GM18517 (cell line): Measurements from ENCODE around the gene MAP3K12.
"Not testable (repeated sequence)": the region's sequence is repeated elsewhere in the genome, so short reads cannot be mapped to it uniquely, and the experiment has no call there.

Experiments
- ATAC-seq: cut with Tn5 transposase; IDR thresholded peaks from one replicate; pipeline ENCODE4 v1.9.1; 2021; ENCODE audit warnings: mild to moderate bottlenecking, moderate library complexity; ENCODE audit not compliant: unreplicated experiment

Gene MAP3K12, protein sequence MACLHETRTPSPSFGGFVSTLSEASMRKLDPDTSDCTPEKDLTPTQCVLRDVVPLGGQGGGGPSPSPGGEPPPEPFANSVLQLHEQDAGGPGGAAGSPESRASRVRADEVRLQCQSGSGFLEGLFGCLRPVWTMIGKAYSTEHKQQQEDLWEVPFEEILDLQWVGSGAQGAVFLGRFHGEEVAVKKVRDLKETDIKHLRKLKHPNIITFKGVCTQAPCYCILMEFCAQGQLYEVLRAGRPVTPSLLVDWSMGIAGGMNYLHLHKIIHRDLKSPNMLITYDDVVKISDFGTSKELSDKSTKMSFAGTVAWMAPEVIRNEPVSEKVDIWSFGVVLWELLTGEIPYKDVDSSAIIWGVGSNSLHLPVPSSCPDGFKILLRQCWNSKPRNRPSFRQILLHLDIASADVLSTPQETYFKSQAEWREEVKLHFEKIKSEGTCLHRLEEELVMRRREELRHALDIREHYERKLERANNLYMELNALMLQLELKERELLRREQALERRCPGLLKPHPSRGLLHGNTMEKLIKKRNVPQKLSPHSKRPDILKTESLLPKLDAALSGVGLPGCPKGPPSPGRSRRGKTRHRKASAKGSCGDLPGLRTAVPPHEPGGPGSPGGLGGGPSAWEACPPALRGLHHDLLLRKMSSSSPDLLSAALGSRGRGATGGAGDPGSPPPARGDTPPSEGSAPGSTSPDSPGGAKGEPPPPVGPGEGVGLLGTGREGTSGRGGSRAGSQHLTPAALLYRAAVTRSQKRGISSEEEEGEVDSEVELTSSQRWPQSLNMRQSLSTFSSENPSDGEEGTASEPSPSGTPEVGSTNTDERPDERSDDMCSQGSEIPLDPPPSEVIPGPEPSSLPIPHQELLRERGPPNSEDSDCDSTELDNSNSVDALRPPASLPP

DNA sequence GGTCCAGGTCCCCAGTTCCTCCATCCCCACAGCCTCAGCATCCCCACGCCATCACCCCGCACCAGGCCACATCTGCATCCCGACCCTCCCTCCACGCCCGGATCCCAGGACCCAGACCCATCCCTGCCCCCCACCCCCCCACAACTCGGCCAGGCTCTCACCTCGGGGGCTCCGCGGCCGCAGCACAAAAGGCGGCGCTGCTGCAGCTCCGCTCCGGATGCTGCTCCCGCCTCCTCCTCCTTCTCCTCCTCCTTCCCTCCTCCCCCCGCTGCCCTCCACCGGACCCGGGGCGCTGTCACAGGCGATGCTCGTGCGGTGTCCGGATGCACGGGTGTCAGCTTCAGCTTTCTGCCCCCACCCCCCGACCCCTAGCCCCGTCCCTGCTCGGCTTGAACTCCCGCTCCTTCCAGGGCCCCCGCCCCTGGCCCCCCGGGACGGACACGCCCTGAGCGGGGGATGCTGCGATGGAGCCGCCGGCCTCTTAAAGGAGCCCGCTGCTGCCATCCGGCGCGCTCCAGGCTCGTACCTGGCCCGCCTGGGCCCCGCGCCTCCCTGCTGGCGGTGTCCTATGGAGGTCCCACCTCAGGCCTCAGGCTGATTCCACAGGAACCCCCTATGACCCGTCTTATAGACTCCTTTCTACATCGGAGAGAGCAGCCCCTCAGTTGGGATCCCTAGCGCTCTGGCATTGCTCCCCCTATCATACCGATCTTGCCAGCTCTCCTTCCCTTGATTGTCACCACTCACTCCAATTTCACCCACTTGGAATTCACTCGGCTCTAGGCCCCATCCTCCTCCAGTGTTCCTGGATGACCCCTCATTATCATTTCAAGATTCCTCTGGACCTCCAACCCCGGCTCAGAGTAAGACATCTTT, at the start of gene MAP3K12:
MAP3K12 (minus strand) TSS at position 193 of the 876 bp plus-strand sequence. CDS start 12,067 bp downstream, outside the sequence.
- ATAC-seq, result no peak

DNA sequence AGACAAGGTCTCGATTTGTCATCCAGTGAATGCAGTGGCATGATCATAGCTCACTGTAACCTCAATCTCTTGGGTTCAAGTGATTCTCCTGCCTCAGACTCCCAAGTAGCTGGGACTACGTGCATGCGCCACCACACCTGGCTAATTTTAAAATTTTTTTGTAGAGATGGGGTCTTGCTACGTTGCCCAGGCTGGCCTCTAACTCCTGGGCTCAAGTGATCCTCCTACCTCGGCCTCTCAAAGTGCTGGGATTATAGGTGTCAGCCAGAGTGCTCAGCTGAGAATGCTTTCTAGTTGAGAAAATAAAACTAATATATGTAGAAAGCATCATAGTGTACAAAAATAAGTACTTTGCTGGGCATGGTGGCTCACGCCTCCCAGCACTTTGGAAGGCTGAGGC, 49.1 kb upstream of the MAP3K12 start:
- ATAC-seq, result not testable (repeated sequence)

- peak; percentile 73 for ATAC-seq
Measured at GRCh38 chr12:53543539-53543938, 44.3 kb upstream of the MAP3K12 start.

GRCh38 chr12:53539526-53539925, 40.3 kb upstream of the MAP3K12 start:
- ATAC-seq, result no peak

DNA sequence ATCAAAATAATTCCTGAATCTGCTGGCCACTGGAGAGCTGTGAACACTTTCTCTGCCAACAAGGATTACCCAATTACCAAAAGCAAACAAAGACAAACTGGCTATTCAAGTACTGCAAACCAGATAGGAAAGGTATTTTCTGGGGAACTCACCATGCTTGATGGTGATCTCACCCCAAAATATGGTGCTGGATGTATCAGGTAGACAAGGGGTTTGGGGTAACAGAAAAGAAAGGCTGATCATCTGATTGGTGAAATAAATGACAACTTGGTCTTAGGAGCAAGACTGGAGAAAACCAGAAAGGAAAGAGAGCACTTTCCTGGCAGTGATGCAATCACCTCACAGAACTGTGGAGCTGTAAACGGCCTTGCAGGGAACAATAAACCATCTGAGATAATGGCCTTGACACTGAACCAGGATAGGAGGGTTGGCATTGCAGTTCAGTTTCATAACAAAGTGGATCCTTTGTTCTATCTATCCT, 39.0 kb upstream of the MAP3K12 start:
- ATAC-seq, result no peak

GRCh38 chr12:53536962-53537361, 37.7 kb upstream of the MAP3K12 start:
- ATAC-seq, result no peak

- no peak for ATAC-seq
Measured at GRCh38 chr12:53533471-53533870, 34.2 kb upstream of the MAP3K12 start.

- no peak for ATAC-seq
Measured at GRCh38 chr12:53532524-53533445, 33.5 kb upstream of the MAP3K12 start.

GRCh38 chr12:53532021-53532420, 32.8 kb upstream of the MAP3K12 start:
- ATAC-seq, result no peak

GRCh38 chr12:53530920-53531319, 31.7 kb upstream of the MAP3K12 start:
- no peak for ATAC-seq

DNA sequence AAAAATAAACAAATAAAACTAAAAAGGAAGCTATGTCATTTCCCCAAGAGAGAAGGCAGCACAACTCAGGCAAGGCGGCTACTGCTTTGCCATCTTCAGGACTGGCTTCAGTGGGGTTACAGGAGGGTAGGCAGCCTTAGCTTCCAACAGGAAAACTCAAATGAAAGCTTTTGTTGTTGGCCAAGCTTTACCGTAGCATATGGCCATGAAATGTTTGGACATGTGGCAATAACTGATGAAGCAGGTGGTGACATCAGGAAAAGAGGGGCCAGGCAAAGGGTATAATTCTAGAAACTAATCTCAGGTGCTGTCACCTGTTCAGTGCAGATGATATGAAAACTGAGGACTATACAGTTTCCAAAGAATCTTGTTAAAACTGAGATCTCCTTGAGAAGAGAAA, 30.8 kb upstream of the MAP3K12 start:
- no peak for ATAC-seq

GRCh38 chr12:53524476-53524875, 25.2 kb upstream of the MAP3K12 start:
- no peak for ATAC-seq

- ATAC-seq, result no peak
Measured at GRCh38 chr12:53523131-53523530, 23.9 kb upstream of the MAP3K12 start.

GRCh38 chr12:53518381-53518780, 19.1 kb upstream of the MAP3K12 start:
- no peak for ATAC-seq

DNA sequence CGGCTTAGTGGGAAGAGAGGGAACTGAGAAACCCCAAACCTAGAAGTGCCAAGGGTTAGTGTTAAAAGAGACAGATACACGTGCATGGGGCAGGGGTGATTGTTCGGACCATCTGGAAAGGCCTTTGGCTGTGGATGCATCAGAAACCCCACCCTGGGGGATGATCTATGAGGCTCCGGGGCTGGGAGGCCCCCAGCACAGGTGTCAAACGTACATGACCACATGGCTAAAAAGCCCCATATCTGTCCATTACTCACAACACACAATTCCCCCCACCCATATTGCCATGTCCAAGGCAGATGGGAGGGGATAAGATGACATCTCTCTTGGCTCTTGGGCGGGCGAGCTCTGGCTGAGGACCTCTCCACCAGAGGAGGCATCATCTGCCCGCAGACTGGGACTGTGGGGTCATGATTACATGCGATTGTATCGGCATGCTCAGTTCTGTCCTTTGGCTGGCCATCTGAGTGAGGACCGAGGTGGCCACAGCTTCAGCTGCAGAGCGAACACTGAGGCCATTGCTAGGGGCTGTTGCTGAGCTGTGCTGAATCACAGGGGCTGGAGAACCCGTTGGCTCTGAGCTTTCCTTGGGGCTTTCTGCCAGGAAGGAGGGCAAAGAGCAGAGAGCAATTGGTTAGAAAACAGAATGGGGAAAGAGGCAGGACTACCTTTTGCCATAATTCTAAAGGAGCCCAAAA, 17.6 kb upstream of the MAP3K12 start:
- ATAC-seq, result no peak

GRCh38 chr12:53515291-53515680, 16.0 kb upstream of the MAP3K12 start:
- ATAC-seq, result no peak

DNA sequence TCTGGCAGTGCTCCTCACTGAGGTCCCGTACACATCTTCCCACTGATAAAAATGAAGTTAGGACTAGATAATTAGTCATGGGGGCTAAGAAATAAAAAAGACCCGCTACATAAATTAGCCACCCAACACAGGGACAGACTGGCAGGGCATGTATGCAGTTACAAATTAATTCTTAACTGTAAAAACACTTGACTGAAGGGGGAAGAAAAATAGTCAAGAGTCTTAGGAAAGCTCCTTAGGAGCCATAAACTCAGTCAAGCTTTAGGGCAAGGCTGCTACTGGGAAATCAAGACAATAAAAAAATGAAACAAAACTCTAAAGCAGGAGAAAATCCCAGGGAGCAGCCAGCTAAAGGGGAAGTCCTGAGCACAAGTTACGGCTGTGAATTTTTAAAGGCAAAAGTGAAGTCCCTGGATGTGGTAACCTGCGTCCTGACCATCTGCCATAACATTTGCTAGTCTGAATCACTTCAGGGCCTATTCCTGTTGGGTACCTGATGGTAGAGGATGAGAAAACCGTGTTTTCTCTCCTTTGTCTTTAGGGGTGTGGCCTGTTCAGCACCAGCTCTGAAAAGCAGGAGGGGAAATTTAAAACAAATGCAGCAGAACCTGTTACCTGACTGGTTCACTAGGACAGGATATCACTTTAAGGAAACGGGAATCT, 15.5 kb upstream of the MAP3K12 start:
- ATAC-seq, result no peak

- no peak for ATAC-seq
Measured at GRCh38 chr12:53513712-53514410, 14.6 kb upstream of the MAP3K12 start.
